OCI-M1 (cell line): ENCODE results near the gene ANKRD22.

ENCODE experiments used
- DNase-seq: peaks from one replicate; lab custom pipeline; 2025; lab: John Stamatoyannopoulos, UW

The ANKRD22 gene

DNA sequence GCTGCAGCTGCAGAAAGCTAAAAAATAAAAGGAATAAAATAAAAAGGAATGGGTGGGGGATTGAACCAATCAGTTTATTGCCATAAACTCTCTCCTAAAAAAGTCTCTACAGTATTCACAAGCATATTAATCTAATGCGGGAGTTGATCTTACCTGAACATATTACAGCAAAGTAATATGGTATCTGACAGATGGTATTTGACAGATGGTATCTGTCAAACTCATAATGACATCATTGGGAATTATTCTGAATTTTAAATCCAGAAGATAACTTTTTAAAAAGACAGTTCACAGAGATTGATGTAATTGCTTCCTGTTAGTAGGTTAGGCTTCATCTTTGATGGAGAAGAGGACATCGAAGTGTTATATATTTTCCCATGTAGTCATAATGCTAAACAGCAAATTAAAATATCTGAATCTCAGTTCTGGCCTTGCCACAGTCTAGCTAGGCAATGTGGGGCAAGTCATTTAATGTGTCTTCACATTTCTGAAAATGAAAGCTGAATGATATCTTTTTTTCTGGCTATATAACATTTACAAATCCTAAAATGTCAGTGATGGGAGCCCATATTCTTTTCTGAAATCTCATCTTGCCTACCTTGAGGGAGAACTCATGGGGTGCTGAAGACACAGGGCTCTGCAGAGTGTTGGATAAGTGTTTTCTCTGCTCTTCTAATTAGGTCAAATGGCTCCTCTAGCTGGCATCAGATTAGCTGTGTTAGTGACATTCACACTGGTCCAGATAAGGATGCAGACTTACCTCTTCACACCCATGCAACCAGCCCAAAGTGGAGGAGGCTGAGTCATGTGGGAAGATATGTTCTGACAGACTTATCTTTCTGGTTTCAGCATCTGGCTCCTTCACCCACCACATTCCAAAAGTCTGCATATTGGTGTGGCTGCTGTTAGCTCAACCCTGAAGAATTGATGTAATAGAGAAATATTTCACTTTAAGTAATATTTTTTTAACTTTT lies 51.2 kb downstream of the ANKRD22 start:
- peak; percentile 87 for DNase-seq

DNA sequence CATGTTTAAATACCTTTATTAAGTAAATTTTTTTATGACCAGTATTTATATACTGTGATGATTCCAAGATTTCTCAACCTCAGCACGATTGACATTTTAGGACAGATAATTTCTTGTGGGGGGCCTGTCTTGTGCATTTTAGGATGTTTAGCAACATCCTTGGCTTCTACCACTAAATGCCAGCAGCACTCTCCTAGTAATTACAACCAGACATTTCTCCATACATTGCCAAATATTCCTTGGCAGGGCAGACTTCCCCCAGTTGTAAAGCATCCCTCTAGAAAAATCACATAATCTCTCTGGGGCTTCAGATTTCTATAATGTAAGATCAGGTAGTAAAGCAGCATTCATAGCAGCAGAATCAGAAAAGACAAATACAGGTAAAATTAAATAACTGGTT lies 56.9 kb downstream of the ANKRD22 start:
- DNase-seq: no peak

DNA sequence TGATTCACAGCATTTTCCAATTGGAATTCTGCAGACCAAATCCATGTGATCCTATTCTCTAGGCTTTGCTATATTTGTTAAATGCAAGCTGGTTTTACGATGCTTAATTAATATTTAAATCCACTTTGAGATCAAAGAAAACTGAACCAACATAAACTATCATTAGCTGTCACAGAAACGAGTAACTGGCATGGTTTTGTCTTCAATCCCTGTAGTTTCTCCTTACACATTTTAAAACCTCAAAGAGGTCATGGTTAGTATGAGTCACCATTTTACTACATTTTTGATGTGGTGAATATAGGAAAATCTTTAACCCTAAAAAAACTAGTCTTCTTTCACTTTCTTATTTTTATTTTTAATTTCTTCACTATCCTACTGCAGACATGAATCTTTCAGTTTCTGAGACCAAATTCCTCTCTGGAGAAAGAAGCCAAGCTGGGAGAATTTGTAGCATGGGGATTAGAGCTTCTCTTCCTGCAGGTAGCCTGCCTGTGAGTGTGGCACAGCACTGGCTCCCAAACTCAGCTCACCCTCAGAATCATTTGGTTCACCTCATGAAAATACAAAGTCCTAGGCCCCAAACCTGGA lies 57.8 kb downstream of the ANKRD22 start:
- DNase-seq: peak; percentile 75

DNA sequence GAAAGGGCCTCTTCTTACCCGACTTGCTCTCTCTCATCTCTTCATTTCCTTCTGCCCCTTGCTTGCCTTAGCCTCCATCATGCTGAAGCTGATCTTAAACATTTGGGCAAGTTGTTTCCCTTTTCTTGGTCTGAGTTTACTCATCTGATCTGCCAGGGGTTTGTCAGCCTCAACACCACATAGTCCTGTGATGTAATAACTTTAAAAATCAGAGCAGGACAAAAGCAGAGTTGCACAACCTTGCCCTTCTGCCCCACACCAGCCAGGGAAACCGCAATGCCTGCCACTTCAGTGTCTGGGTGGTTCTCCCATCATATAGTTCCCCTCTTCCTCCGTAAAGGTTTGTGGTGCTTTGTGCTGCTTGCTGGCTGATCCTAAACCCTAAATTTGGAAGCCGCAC lies 59.0 kb downstream of the ANKRD22 start:
- DNase-seq: peak; percentile 81

DNA sequence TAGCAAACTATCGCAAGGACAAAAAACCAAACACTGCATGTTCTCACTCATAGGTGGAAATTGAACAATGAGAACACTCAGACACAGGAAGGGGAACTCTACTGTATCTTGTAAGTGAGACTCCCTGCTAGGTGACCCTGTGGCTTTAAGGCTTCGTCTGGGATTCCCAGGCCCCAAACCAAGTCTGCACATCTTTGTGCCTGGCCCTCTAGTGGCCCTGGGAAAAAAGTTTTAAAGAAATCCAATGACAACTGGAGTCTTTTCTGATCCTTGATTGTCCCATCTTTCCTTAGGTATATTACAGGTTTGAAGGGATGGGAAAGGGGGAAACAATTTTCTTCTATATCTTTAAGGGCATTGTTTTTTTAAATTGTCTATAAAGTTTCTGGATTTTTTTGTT lies 59.7 kb downstream of the ANKRD22 start:
- DNase-seq: peak; percentile 68

DNA sequence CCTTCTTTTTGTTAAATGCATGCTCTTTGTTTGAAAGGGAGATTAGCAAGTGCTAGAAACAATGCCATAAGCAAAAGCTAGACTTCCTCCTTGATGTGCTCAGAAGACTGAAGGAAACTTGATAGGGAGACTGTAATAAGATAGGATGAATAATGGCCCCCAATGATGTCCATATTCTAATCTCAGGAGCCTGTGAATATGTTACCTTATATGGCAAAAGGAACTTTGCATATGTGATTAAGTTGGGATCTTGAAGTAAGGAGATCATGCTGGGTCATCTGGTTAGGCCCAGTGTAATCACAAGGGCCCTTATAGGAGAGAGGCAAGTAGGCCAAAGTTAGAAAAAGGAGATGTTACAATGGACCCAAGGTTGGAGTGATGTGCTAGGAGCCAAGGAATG lies 62.7 kb downstream of the ANKRD22 start:
- DNase-seq: peak; percentile 14

DNA sequence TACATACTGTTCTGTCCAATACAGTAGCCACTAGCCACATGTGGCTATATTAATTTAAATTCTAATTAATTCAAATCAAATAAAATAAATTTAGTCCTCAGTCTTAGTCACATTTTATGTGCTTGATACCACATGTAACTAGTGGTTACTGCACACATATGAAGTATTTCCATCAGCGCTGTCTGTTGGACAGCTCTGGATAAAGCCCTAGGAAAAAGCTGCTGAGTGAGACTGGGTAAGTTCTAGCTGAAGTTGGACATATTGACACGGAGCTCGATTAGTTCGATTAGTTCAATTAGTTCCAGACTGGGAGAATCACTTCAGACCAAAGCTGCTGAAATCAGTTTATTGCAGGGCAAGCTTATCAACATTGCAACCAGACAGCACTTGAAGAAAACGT lies 64.2 kb downstream of the ANKRD22 start:
- DNase-seq: no peak

DNA sequence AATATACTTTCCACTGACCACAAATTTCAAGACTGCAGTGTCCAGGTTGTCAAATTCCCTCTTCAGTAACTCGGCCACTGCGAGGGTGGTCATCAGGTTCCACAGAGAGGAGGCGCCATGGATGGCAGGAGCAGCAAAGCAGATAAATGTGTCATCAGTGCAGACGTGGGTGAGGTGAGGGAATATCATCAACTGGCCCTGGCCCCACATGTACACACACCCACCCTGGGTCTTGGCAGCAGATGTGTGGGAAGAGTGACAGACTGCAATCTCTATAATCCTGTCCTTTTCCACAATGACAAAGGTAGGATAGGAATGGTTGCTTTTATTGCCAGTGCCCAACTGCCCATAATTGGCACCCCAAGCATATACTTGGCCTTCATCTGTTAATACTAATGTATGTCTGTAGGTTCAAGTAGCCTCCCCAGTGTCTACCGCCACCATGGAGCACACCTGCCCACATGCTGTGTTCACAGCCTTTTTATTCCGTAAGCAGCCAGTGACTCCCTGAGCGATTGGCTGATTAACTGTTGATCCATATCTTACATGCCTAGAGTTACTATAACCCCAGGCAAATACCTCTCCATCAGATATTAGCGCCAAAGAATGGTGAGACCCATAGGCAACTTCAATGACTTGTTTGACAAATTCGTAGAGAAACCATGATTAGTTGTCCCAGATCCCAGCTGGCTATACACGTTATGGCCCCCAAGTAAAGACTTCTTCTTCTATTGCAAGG lies 65.4 kb downstream of the ANKRD22 start:
- no peak for DNase-seq

DNA sequence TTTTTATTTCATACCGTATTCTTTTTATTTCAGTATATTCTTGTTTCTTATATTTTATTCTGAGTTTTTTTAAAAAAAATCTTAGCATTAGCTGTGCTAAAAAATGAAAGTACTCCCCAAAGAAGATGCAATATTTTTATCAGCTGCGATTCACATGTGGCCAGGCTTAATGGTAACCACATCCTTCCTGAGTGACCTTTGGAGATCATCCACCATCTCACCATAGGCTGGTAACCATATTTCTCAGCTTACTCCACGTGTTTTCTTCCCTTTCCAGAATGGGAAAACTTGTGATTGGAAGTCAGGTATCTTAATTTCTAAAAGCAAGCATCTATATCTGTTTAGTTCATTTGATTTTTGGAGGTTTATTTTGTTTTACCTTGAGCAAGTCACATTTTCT lies 67.9 kb downstream of the ANKRD22 start:
- peak; percentile 81 for DNase-seq

DNA sequence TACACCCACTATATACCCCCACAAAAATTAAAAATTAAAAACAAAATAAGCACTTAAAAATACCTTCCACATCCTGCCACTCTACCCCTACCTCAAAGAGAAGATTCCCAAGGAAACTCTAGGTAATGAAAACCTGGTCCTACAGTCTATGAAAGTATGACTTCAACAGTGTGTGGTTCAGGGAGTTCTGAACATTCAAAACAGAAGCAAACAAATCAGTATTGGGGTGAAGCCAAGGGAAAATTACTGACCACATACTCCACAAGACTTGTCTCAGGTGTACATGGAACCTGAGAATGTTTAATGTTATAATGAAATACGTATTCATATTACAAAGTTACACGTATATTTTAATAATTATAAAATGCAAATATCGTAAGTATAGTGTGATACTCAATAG lies 69.4 kb downstream of the ANKRD22 start:
- no peak for DNase-seq

DNA sequence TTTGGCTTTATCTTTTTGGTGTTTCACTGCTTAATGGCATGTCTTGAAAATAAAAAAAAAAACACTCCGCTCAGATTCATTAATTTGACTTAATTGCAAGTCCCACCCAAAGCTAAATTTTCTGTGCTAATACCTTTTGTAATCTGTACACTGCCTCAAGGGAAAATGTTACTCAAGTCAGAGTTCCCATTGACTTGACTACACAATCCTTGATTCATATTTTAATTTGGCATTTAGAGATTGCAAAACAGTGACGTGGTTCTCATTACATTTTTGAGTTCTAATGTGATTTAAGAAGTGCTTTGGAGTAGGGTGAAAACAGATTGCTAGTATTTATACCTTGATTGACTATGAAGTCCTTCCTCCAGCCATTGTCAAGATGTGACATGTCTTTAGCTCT lies 70.4 kb downstream of the ANKRD22 start:
- no peak for DNase-seq
